ENCODE results near the gene KIF5C.

DNA sequence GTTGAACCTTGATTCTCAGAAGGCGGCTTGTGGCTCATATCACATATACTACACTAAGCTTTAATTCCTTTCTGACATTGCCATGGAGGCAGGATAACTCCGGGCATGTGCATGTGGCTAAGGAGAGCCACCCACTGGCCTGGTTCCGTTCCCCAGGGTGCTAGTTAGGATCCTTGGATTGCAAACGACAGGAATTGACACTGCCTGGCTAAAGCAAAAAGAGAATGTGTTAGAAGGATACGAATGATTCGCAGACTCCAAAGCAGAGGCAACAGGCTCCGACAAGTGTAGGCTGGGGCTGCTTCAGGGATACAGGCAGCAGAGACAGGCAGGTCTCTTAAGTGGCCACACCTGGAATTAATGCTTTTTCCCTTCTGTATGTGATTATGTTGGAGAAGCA, 92.0 kb downstream of the KIF5C start:
- TF ChIP-seq, protein P1, sequence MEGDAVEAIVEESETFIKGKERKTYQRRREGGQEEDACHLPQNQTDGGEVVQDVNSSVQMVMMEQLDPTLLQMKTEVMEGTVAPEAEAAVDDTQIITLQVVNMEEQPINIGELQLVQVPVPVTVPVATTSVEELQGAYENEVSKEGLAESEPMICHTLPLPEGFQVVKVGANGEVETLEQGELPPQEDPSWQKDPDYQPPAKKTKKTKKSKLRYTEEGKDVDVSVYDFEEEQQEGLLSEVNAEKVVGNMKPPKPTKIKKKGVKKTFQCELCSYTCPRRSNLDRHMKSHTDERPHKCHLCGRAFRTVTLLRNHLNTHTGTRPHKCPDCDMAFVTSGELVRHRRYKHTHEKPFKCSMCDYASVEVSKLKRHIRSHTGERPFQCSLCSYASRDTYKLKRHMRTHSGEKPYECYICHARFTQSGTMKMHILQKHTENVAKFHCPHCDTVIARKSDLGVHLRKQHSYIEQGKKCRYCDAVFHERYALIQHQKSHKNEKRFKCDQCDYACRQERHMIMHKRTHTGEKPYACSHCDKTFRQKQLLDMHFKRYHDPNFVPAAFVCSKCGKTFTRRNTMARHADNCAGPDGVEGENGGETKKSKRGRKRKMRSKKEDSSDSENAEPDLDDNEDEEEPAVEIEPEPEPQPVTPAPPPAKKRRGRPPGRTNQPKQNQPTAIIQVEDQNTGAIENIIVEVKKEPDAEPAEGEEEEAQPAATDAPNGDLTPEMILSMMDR (IDR thresholded peaks at IDR 0.05), result no peak
- TF ChIP-seq POLR2A (IDR thresholded peaks at IDR 0.05), result no peak
